NCI-H187 (cell line): ENCODE measurements around the gene ZNF407.

Source experiments
- DNase-seq, 2 experiments: peaks; one replicate each; lab custom pipeline; 2025; lab: John Stamatoyannopoulos, UW

ZNF407 gene

GRCh38 chr18:75054611-75055010, 456.9 kb downstream of the ZNF407 start:
- no peak for DNase-seq

GRCh38 chr18:75057169-75057960, 459.7 kb downstream of the ZNF407 start:
- no peak for DNase-seq

GRCh38 chr18:75060185-75060584, 462.5 kb downstream of the ZNF407 start:
- no peak for DNase-seq

- no peak for DNase-seq
Measured at GRCh38 chr18:75062297-75062886, 464.7 kb downstream of the ZNF407 start.

GRCh38 chr18:75063196-75063595, 465.5 kb downstream of the ZNF407 start:
- DNase-seq, result no peak

- DNase-seq, result no peak
Measured at GRCh38 chr18:75063615-75064512, 466.2 kb downstream of the ZNF407 start.

- DNase-seq, result no peak
Measured at GRCh38 chr18:75064513-75064905, 466.8 kb downstream of the ZNF407 start.

GRCh38 chr18:75065251-75066000, 467.8 kb downstream of the ZNF407 start:
- peak in 1 of 2 experiments; percentile 11 for DNase-seq

GRCh38 chr18:75066021-75066880, 468.6 kb downstream of the ZNF407 start:
- no peak for DNase-seq

- no peak for DNase-seq
Measured at GRCh38 chr18:75066936-75067335, 469.3 kb downstream of the ZNF407 start.

GRCh38 chr18:75067996-75068645, 470.5 kb downstream of the ZNF407 start:
- no peak for DNase-seq

GRCh38 chr18:75068682-75069435, 471.2 kb downstream of the ZNF407 start:
- DNase-seq, result no peak

GRCh38 chr18:75070235-75070624, 472.6 kb downstream of the ZNF407 start:
- DNase-seq, result no peak

- no peak for DNase-seq
Measured at GRCh38 chr18:75070625-75071483, 473.2 kb downstream of the ZNF407 start.

- no peak for DNase-seq
Measured at GRCh38 chr18:75071484-75071785, 473.8 kb downstream of the ZNF407 start.

- no peak for DNase-seq
Measured at GRCh38 chr18:75071866-75072671, 474.4 kb downstream of the ZNF407 start.

- no peak for DNase-seq
Measured at GRCh38 chr18:75072672-75073371, 475.2 kb downstream of the ZNF407 start.
